Activated CD4-positive, alpha-beta T cell treated with anti-CD3 and anti-CD28 coated beads, Interleukin-2, amount 10 ng/mL, durations not matched to agents 24 days and 14 days (primary cell): ENCODE data around the gene OTUB1. TPM values are rescaled to one million over a fixed set of nuclear protein-coding genes. Genes with fewer than 3 reads are reported as not detected.
A peak's percentile ranks its signal among the peaks of the same experiment; 100 is the strongest.

ENCODE experiments used
- DNase-seq: peaks from one replicate; pipeline ENCODE4 v3.0.0; 2022
- H3K27ac Mint-ChIP-seq: one replicate; pipeline ENCODE4 v1.8.0; 2022; ENCODE audit warnings: mild to moderate bottlenecking, mixed read lengths
- H3K27me3 Mint-ChIP-seq: one replicate; pipeline ENCODE4 v1.8.0; 2022; ENCODE audit warnings: mixed read lengths
- H3K36me3 Mint-ChIP-seq: one replicate; pipeline ENCODE4 v1.8.0; 2022; ENCODE audit warnings: low read depth, mild to moderate bottlenecking, mixed read lengths
- H3K4me1 Mint-ChIP-seq: one replicate; pipeline ENCODE4 v1.8.0; 2021; ENCODE audit warnings: mixed read lengths
- H3K4me3 Mint-ChIP-seq: one replicate; pipeline ENCODE4 v1.8.0; 2022; ENCODE audit warnings: mild to moderate bottlenecking, moderate library complexity, mixed read lengths
- H3K9me3 Mint-ChIP-seq: one replicate; pipeline ENCODE4 v1.8.0; 2021; ENCODE audit warnings: mixed read lengths
- intact Hi-C: fragments of 100-400 bp; cut with micrococcal nuclease; formaldehyde crosslinking; loops from one replicate; pipeline ENCODE4 v1.15.1; 2023
- total RNA-seq: library from RNA; stranded (reverse); gene quantifications from 2 replicates; pipeline ENCODE4 v1.2.3, GENCODE V29; 2022

Gene OTUB1
- total RNA-seq, 1 donor from 2014 or later: 105 TPM

DNA sequence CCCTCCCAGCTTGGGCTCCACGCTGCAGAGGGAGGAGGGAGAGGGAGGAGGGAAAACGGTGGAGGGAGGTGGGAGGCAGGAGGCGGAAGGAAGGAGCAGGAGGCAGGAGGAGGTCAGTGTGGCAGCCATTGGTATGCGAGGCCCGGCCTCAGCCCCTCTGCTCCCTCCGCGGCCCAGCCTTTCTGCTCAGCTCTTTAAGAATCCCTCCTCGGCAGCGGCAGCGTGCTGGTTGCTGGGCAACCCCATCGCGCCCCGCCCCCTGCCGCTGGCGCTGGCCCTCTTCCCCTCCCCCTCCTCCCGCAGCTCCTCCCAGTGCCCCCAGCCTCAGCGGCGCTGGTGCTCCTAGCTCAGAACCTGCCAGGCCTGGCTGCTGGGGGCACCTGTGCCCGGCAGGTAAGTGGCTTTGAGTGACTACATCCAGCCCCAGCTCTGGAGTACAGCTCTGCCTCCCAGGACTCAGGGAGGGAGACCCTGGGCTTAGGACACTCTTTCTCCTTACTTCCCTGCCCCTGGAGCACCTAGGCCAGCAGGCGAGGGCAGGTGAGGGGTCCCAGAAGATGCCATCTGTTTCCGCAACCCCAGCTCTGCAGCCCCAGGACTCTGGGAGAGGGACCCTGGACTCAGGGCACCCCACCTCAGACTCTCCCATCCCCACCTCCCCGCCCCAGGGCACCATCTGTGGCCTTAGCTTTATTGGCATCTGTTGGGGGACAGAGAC, 42.3 kb downstream of the OTUB1 start:
- Mint-ChIP-seq H3K4me3 (no peak overlapping the region), H3K9me3 (no peaks in the 10 kb centered on the region)

DNA sequence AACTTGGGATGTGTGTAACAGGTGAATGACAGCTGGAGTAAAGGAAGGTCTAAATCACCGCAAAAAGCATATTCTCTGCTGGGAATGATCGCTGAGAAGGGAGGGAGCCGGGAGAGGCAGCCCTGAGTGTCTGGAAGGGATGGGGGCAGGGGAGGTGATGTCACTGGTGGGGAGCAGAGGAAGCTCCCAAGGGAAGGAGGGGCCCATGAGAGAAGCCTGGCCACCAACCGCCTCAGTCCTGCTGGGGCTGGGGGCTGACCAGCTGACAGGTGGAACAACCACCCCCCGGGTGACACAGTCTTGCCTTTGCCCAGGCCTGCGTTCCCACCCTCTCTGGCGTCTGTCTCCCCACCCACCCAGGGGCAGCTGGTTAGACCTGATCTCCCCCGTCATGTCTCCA, 43.5 kb downstream of the OTUB1 start:
- H3K36me3 Mint-ChIP-seq: no peaks in the 10 kb centered on the region
- no peak overlapping the region for H3K4me3 Mint-ChIP-seq
- no peaks in the 10 kb centered on the region for H3K9me3 Mint-ChIP-seq
- no peak overlapping the region for H3K27ac Mint-ChIP-seq
- H3K4me1 Mint-ChIP-seq: no peaks in the 10 kb centered on the region
- peaks cover 19% of the 10 kb centered on the region for H3K27me3 Mint-ChIP-seq
- intact Hi-C loops: no loop called here
- DNase-seq: no peak

More for the DNA sequence above, 42.3 kb downstream of the OTUB1 start:
- Mint-ChIP-seq H3K27me3 (peaks cover 10% of the 10 kb centered on the region), H3K27ac (no peak overlapping the region), H3K36me3 (no peaks in the 10 kb centered on the region), H3K4me1 (no peaks in the 10 kb centered on the region)
- intact Hi-C loops: no loop called here
- peak; percentile 61 for DNase-seq

- DNase-seq: no peak
- H3K4me1 Mint-ChIP-seq: peaks cover 2% of the 10 kb centered on the region
Observed at GRCh38 chr11:64031001-64031400, 44.8 kb downstream of the OTUB1 start.

GRCh38 chr11:64032050-64032449, 45.8 kb downstream of the OTUB1 start:
- H3K4me3 Mint-ChIP-seq: no peak overlapping the region
- no peak overlapping the region for H3K27ac Mint-ChIP-seq
- DNase-seq: no peak
- no peaks in the 10 kb centered on the region for H3K36me3 Mint-ChIP-seq
- peaks cover 24% of the 10 kb centered on the region for H3K27me3 Mint-ChIP-seq
- peaks cover 2% of the 10 kb centered on the region for H3K4me1 Mint-ChIP-seq
- intact Hi-C loops: no loop called here
- H3K9me3 Mint-ChIP-seq: no peaks in the 10 kb centered on the region

More at GRCh38 chr11:64031001-64031400, 44.8 kb downstream of the OTUB1 start:
- H3K9me3 Mint-ChIP-seq: no peaks in the 10 kb centered on the region
- H3K36me3 Mint-ChIP-seq: no peaks in the 10 kb centered on the region
- intact Hi-C loops: no loop called here
- peaks cover 24% of the 10 kb centered on the region for H3K27me3 Mint-ChIP-seq
- H3K27ac Mint-ChIP-seq: no peak overlapping the region
- H3K4me3 Mint-ChIP-seq: no peak overlapping the region

- Mint-ChIP-seq H3K27me3 (peaks cover 31% of the 10 kb centered on the region), H3K36me3 (no peaks in the 10 kb centered on the region), H3K4me1 (peaks cover 2% of the 10 kb centered on the region), H3K9me3 (no peaks in the 10 kb centered on the region), H3K4me3 (no peak overlapping the region), H3K27ac (no peak overlapping the region)
- no peak for DNase-seq
- intact Hi-C loops: no loop called here
Observed at GRCh38 chr11:64034411-64034811, 48.2 kb downstream of the OTUB1 start.

DNA sequence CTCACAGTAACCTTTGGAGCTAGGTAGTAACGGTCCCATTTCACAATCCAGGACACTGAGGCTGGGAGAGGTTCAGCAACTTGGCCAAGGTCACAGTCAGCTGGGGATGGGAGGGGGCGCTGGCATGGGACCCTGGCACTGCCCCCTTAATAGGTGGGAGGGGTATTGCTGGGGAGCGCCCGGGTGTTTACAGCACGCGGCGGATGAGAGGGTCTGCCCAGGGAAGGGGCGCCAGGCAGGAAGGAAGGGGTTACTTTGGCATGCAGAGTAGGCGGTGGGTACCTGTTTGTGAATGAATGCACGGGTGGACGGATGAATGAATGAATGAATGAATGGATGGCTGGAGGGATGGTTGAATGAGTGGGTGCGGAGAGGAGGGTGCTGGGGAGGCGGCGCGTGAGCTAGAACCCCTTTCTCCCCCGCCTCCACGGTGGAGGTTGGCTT, 48.9 kb downstream of the OTUB1 start:
- DNase-seq: no peak
- intact Hi-C loops: no loop called here
- H3K4me3 Mint-ChIP-seq: peak overlapping the region; percentile 44
- H3K27me3 Mint-ChIP-seq: peaks cover 31% of the 10 kb centered on the region
- peak overlapping the region; percentile 65 for H3K27ac Mint-ChIP-seq
- no peaks in the 10 kb centered on the region for H3K9me3 Mint-ChIP-seq
- H3K4me1 Mint-ChIP-seq: peaks cover 2% of the 10 kb centered on the region
- no peaks in the 10 kb centered on the region for H3K36me3 Mint-ChIP-seq

- Mint-ChIP-seq H3K27ac (peak within 1 kb of the TSS; percentile 65), H3K4me3 (peak within 1 kb of the TSS; percentile 44), H3K4me1 (peaks cover 2% of the 10 kb centered on the region), H3K36me3 (no peaks in the 10 kb centered on the region), H3K27me3 (peaks cover 31% of the 10 kb centered on the region), H3K9me3 (no peaks in the 10 kb centered on the region)
- intact Hi-C loops: no loop called here
- DNase-seq: no peak
Observed at GRCh38 chr11:64035576-64035975, 49.3 kb downstream of the OTUB1 start, which contains the start of gene FLRT1. FLRT1 (plus strand) TSS chr11:64035931; CDS start chr11:64116268, 80,337 bp downstream.

DNA sequence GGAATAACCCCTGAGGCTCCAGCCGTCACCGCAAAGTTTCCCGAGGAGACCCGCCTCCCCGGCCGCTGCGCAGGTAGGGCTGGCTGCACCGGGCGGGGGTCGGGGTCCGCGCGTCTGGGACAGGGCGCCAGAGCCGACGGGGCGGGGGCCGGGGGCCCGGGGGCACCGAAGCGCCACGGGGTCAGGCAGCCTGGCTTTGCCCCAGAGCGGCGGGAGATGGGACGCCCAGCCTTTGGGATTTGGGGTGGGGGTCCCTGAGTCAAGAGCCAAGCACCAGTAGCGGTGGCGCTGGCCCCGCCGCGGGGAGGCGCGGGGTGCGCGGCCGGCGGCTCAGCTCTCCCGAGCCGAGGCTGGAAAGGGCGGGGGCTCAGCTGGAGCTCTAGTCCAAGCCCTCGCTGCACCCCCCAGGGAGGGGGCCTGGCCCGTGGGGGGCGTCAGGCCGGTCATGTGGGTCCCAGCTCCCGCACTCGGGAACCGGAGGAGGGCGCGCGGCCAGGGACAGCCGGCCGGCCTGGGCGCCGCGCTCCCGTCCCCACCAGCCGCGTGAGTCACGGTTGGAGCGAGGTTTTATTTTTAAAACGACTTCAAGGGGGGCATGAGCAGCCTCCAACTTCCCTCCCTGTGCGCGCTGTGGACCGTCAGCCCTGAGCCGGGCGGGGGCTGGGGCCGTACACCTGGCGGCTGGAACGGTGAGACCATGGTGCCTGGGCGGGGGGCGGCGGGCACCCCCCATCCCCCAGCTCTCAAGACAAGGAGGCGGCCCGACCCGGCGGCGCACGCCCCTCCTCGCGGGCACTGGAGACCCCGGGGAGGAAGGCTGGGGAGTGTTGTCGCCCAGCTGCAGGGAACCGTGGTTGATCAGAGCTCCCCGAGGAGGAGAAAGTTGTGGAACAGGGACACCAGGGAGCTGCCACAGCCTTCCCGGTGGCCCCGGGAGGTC, 50.1 kb downstream of the OTUB1 start:
- DNase-seq: no peak
- H3K36me3 Mint-ChIP-seq: no peaks in the 10 kb centered on the region
- peaks cover 2% of the 10 kb centered on the region for H3K4me1 Mint-ChIP-seq
- H3K4me3 Mint-ChIP-seq: no peak overlapping the region
- no peak overlapping the region for H3K27ac Mint-ChIP-seq
- H3K9me3 Mint-ChIP-seq: no peaks in the 10 kb centered on the region
- intact Hi-C loops: no loop called here
- H3K27me3 Mint-ChIP-seq: peaks cover 31% of the 10 kb centered on the region

DNA sequence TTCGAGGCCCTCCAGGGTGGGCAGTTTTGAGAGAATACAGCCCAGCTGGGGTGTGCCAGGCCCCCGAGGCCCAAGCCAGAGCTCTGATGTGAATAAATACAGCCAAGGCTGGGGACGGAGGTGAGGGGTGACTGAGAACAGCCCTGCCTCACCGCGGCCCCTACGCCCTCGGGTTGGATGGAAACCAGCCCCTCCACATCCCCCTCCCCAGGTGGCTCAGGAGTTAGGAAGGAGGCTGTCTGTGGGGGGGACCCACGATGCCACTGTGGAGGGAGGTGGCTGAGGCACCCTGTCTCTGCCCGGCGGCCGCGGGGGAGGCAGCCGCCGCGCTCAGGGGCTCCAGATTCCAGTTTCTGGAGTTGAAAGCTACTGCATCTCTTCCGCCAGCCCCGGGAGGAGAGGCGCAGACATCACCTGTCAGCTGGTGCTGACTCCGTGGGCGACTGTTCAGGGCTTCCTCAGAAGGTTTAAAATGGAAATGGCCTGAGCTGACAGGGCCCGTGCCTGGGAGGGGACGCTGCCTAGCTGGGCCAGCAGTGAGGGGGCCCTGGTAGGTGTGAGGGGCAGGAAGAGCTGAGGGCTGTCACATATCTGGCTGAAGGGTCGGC, 50.9 kb downstream of the OTUB1 start:
- intact Hi-C loops: no loop called here
- Mint-ChIP-seq H3K27ac (no peak overlapping the region), H3K27me3 (peaks cover 31% of the 10 kb centered on the region), H3K36me3 (no peaks in the 10 kb centered on the region), H3K4me3 (no peak overlapping the region), H3K4me1 (peaks cover 2% of the 10 kb centered on the region), H3K9me3 (no peaks in the 10 kb centered on the region)
- no peak for DNase-seq

DNA sequence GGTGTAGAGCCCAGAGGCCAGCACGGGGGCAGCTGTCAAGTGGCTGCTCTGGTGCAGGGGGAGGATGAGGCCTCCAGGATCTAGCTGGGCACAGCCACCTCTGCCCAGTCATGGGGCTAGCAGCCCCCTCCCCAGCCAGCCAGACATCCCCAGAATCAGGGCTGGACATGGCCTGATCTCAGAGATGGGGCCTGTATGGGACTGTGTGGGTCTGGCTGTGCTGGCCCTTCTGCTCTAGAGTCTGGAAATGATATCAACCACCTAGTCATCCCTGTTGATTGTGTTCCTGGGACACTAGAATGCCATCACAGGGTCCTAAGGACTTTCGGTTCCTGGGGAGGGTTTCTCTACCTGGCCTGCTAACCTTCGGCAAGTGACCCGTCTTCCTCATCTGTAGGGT, 52.3 kb downstream of the OTUB1 start:
- Mint-ChIP-seq H3K36me3 (no peaks in the 10 kb centered on the region), H3K4me3 (no peak overlapping the region), H3K4me1 (peaks cover 2% of the 10 kb centered on the region), H3K9me3 (no peaks in the 10 kb centered on the region), H3K27ac (no peak overlapping the region), H3K27me3 (peaks cover 28% of the 10 kb centered on the region)
- intact Hi-C loops: no loop called here
- DNase-seq: no peak

DNA sequence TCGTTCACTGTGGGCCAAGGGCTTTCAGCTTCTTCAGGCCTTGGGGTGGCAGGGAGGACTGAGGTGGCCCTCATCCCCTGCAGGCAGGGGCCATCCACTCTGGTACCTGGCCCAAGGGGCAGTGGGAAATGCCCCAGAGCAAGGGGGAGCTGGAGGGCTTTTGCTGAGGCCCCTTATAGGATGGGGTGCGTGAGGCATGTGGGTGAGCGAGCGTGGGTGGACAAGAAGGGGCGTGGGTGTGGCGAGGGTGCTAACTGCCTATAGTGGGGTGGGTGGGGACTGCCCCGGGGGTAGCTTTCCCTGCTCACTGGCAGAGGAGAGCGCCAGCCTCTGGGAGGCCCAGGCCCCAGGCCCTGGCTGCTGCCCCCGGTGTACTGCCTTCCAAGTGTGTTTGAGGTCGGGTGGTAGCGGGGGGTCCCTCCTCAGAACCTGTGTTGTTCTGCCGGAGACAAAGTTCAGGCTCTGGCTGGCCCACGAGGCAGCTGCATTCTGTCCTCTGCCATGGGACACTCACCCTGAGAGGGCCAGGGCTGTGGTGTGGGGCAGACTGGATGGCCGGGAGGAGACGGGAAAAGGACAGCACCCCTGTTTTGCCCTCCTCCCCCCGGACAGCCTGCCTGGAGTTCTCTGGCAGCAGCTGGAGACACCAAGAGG, 52.9 kb downstream of the OTUB1 start:
- intact Hi-C loops: no loop called here
- H3K4me1 Mint-ChIP-seq: peaks cover 2% of the 10 kb centered on the region
- peaks cover 24% of the 10 kb centered on the region for H3K27me3 Mint-ChIP-seq
- DNase-seq: no peak
- no peaks in the 10 kb centered on the region for H3K9me3 Mint-ChIP-seq
- H3K36me3 Mint-ChIP-seq: no peaks in the 10 kb centered on the region
- no peak overlapping the region for H3K4me3 Mint-ChIP-seq
- H3K27ac Mint-ChIP-seq: no peak overlapping the region

GRCh38 chr11:64040684-64041322, 54.6 kb downstream of the OTUB1 start:
- Mint-ChIP-seq H3K36me3 (no peaks in the 10 kb centered on the region), H3K4me1 (no peaks in the 10 kb centered on the region), H3K4me3 (no peak overlapping the region), H3K27me3 (peaks cover 13% of the 10 kb centered on the region), H3K27ac (no peak overlapping the region), H3K9me3 (no peaks in the 10 kb centered on the region)
- no peak for DNase-seq
- intact Hi-C loops: no loop called here

DNA sequence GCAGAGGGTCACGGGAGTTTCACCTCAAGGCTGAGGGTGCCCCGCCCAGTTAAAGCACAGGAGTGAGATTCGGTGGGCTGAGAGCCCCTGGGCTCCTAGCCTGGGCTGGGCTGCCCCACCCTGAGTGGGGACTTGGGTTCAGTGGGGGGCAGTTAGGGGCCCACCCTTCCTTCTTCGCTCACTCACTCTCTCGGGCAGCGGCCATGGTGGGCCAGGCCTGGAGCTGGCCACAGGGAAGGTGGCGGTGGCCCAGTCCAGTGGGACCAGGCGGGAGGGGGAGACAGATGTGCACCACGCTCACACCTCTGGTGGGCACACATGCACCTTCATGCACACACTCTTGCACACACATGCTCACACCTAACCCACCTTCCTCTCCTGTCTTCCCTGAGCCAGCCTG, 55.6 kb downstream of the OTUB1 start:
- no peak overlapping the region for H3K27ac Mint-ChIP-seq
- H3K4me1 Mint-ChIP-seq: no peaks in the 10 kb centered on the region
- no peak for DNase-seq
- H3K36me3 Mint-ChIP-seq: no peaks in the 10 kb centered on the region
- no peak overlapping the region for H3K4me3 Mint-ChIP-seq
- intact Hi-C loops: no loop called here
- H3K9me3 Mint-ChIP-seq: no peaks in the 10 kb centered on the region
- H3K27me3 Mint-ChIP-seq: peaks cover 13% of the 10 kb centered on the region
